H9 (cell line): ENCODE results near the gene CROCC. TPM values are rescaled to one million over a fixed set of nuclear protein-coding genes. Genes with fewer than 3 reads are reported as not detected.

Source experiments
- DNase-seq: peaks from one replicate; pipeline ENCODE4 v3.0.0-alpha.2; 2017
- H2AFZ ChIP-seq: one replicate; pipeline ENCODE4 v1.6.1; 2013; ENCODE audit warnings: mild to moderate bottlenecking, low read length, control low read depth, moderate library complexity
- H2AK5ac ChIP-seq: 2 replicates; pipeline ENCODE4 v1.6.1; 2013; ENCODE audit warnings: low read length, control low read depth, mixed read lengths; ENCODE audit not compliant: insufficient read length
- H2BK120ac ChIP-seq: one replicate; pipeline ENCODE4 v1.6.1; 2013; ENCODE audit warnings: low read depth, mild to moderate bottlenecking, low read length, control low read depth, inconsistent platforms; ENCODE audit not compliant: poor library complexity, severe bottlenecking
- H2BK12ac ChIP-seq: 2 replicates; pipeline ENCODE4 v1.6.1; 2013; ENCODE audit warnings: low read length, control low read depth, mixed read lengths, low read depth; ENCODE audit not compliant: insufficient read length
- H2BK15ac ChIP-seq: 2 replicates; pipeline ENCODE4 v1.6.1; 2013; ENCODE audit warnings: low read depth, low read length, control low read depth
- H2BK20ac ChIP-seq: one replicate; pipeline ENCODE4 v1.6.1; 2013; ENCODE audit warnings: low read depth, mild to moderate bottlenecking, low read length, control low read depth, inconsistent platforms; ENCODE audit not compliant: poor library complexity, severe bottlenecking
- H2BK5ac ChIP-seq: 2 replicates; pipeline ENCODE4 v1.6.1; 2013; ENCODE audit warnings: low read length, control low read depth, mixed read lengths; ENCODE audit not compliant: insufficient read length
- H3K14ac ChIP-seq: 2 replicates; pipeline ENCODE4 v1.6.1; 2013; ENCODE audit warnings: low read length, control low read depth; ENCODE audit not compliant: insufficient read depth
- H3K18ac ChIP-seq: 2 replicates; pipeline ENCODE4 v1.6.1; 2013; ENCODE audit warnings: low read depth, mild to moderate bottlenecking, mixed read lengths, low read length, control low read depth; ENCODE audit not compliant: insufficient read length
- H3K23ac ChIP-seq: 2 replicates; pipeline ENCODE4 v1.6.1; 2013; ENCODE audit warnings: low read length, control low read depth, mixed read lengths, low read depth; ENCODE audit not compliant: insufficient read length
- H3K23me2 ChIP-seq: 2 replicates; pipeline ENCODE4 v1.6.1; 2013; ENCODE audit warnings: low read depth, mild to moderate bottlenecking, mixed read lengths, low read length, control low read depth; ENCODE audit not compliant: insufficient read length, poor library complexity, severe bottlenecking
- H3K27ac ChIP-seq: 2 replicates; pipeline ENCODE4 v1.5.1; 2013; ENCODE audit warnings: low read length, control low read depth, mixed read lengths, low read depth; ENCODE audit not compliant: insufficient read length
- H3K27me3 ChIP-seq: 2 replicates; pipeline ENCODE4 v1.6.1; 2013; ENCODE audit warnings: low read length, control low read depth, inconsistent platforms; ENCODE audit not compliant: insufficient read depth
- H3K4ac ChIP-seq: 2 replicates; pipeline ENCODE4 v1.6.1; 2013; ENCODE audit warnings: low read depth, mild to moderate bottlenecking, control low read depth, inconsistent platforms, low read length, moderate library complexity
- H3K4me1 ChIP-seq: 2 replicates; pipeline ENCODE4 v1.6.1; 2013; ENCODE audit warnings: low read length, control low read depth, inconsistent platforms; ENCODE audit not compliant: insufficient read depth
- H3K4me2 ChIP-seq: 2 replicates; pipeline ENCODE4 v1.6.1; 2013; ENCODE audit warnings: low read length, control low read depth, mixed read lengths; ENCODE audit not compliant: insufficient read length, insufficient read depth
- H3K56ac ChIP-seq: 2 replicates; pipeline ENCODE4 v1.6.1; 2013; ENCODE audit warnings: low read depth, mild to moderate bottlenecking, mixed read lengths, low read length, control low read depth; ENCODE audit not compliant: insufficient read length
- H3K79me1 ChIP-seq: 2 replicates; pipeline ENCODE4 v1.6.1; 2013; ENCODE audit warnings: low read depth, mild to moderate bottlenecking, moderate library complexity, low read length, control low read depth, inconsistent platforms; ENCODE audit not compliant: insufficient read depth, poor library complexity, severe bottlenecking
- H3K79me2 ChIP-seq: 2 replicates; pipeline ENCODE4 v1.6.1; 2013; ENCODE audit warnings: low read length, control low read depth, inconsistent platforms; ENCODE audit not compliant: insufficient read depth
- H3K9ac ChIP-seq: 2 replicates; pipeline ENCODE4 v1.6.1; 2013; ENCODE audit warnings: low read length, control low read depth, mixed read lengths; ENCODE audit not compliant: insufficient read length; ENCODE audit errors: extremely low read depth
- H3K9me3 ChIP-seq: one replicate; pipeline ENCODE4 v1.6.1; 2013; ENCODE audit warnings: low read depth, low read length, inconsistent platforms; ENCODE audit not compliant: control insufficient read depth
- H3T11ph ChIP-seq: one replicate; pipeline ENCODE4 v1.6.1; 2013; ENCODE audit warnings: mild to moderate bottlenecking, low read length, control low read depth, inconsistent platforms
- H4K20me1 ChIP-seq: one replicate; pipeline ENCODE4 v1.6.1; 2013; ENCODE audit not compliant: control insufficient read depth, insufficient read length, insufficient read depth
- H4K5ac ChIP-seq: 2 replicates; pipeline ENCODE4 v1.6.1; 2013; ENCODE audit warnings: low read depth, mild to moderate bottlenecking, mixed read lengths, low read length, control low read depth; ENCODE audit not compliant: insufficient read length
- H4K8ac ChIP-seq: replicated peaks from 2 replicates; pipeline ENCODE4 v1.6.1; 2013; ENCODE audit warnings: low read length, control low read depth, mixed read lengths, low read depth; ENCODE audit not compliant: insufficient read length
- H4K91ac ChIP-seq: 2 replicates; pipeline ENCODE4 v1.6.1; 2013; ENCODE audit warnings: low read depth, mild to moderate bottlenecking, moderate library complexity, mixed read lengths, low read length, control low read depth; ENCODE audit not compliant: insufficient read length
- H3K27ac Mint-ChIP-seq, 3 experiments: 2 replicates in 2 of 3; 3 replicates in 1 of 3; pipeline ENCODE4 v1.8.0; 2020 to 2021; ENCODE audit warnings: mixed read lengths in 3 of 3, mild to moderate bottlenecking in 1 of 3, moderate library complexity in 1 of 3
- H3K27me3 Mint-ChIP-seq: 2 replicates; pipeline ENCODE4 v1.8.0; 2021; ENCODE audit warnings: low read depth, mild to moderate bottlenecking, moderate library complexity, mixed read lengths
- H3K36me3 Mint-ChIP-seq, 3 experiments: 2 replicates in 2 of 3; 3 replicates in 1 of 3; pipeline ENCODE4 v1.8.0; 2020 to 2021; ENCODE audit warnings: low read depth in 3 of 3, mixed read lengths in 3 of 3; ENCODE audit not compliant: insufficient read depth in 1 of 3
- H3K4me1 Mint-ChIP-seq, 2 experiments: 2 replicates each; pipeline ENCODE4 v1.8.0; 2020; ENCODE audit warnings: mixed read lengths in 2 of 2
- H3K4me3 Mint-ChIP-seq, 2 experiments: 2 replicates in 1 of 2; 3 replicates in 1 of 2; pipeline ENCODE4 v1.8.0; 2020 to 2021; ENCODE audit warnings: mild to moderate bottlenecking in 2 of 2, mixed read lengths in 2 of 2, moderate library complexity in 1 of 2
- H3K9me3 Mint-ChIP-seq, 2 experiments: 2 replicates in 1 of 2; 3 replicates in 1 of 2; pipeline ENCODE4 v1.8.0; 2020; ENCODE audit warnings: mild to moderate bottlenecking in 2 of 2, mixed read lengths in 2 of 2, moderate library complexity in 1 of 2
- WGBS: extraction: QIAGEN DNeasy Blood & Tissue Kit; methylation state at CpG from one replicate; pipeline ENCODE4 v1.1.7; 2013; ENCODE audit warnings: missing lambda C conversion rate, low lambda C conversion rate, mixed read lengths; ENCODE audit not compliant: insufficient read length; ENCODE audit errors: extremely low coverage; 5-methylcytosine and 5-hydroxymethylcytosine counted together
- total RNA-seq: library from RNA; stranded (reverse); gene quantifications from 2 replicates; pipeline ENCODE4 v1.2.1, GENCODE V29; 2021
- TF ChIP-seq, protein P1 (sequence below): fragments of 200-600 bp; sonication (generic); conservative IDR thresholded peaks from 3 replicates; pipeline ENCODE4 v1.8.0; 2021; ENCODE audit warnings: antibody characterized with exemption, mild to moderate bottlenecking

CROCC gene
- total RNA-seq, 1 experiment from 2014 or later: 40.7 TPM

DNA sequence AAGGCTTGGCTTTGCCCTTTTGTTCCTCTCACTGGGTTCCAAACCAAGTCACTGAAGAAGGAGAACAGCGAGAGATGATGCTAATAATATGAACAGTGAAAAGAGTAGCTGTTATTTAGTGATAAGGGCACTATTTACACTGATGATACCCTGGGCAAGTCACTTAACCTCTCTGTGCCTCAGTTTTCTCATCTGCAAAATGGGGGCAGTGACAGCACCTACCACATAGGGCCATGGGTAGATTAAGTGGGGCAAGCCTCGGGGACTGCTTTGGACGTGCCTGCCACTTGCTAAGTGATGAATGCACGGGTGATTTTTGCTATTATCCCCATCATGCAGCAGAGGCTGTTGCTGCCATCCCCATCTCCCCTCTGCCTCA lies 80.8 kb downstream of the CROCC start:
- Histone ChIP-seq H2AFZ (no peak overlapping the region), H4K20me1 (no peaks in the 10 kb centered on the region), H3K18ac (no peak overlapping the region), H3K4me2 (no peak overlapping the region), H2BK12ac (no peak overlapping the region), H4K8ac (no peak overlapping the region), H3K9ac (no peak overlapping the region), H3K56ac (no peak overlapping the region), H2BK120ac (no peak overlapping the region), H4K5ac (no peak overlapping the region), H2BK15ac (no peak overlapping the region), H3K79me1 (no peaks in the 10 kb centered on the region), H2BK20ac (no peak overlapping the region), H2BK5ac (no peak overlapping the region), H3K27ac (no peak overlapping the region), H3K14ac (no peak overlapping the region), H3K23me2 (no peaks in the 10 kb centered on the region), H3K79me2 (no peaks in the 10 kb centered on the region), H2AK5ac (no peak overlapping the region), H3K4ac (no peak overlapping the region), H4K91ac (no peak overlapping the region), H3K4me1 (no peaks in the 10 kb centered on the region), H3K9me3 (no peaks in the 10 kb centered on the region), H3K27me3 (no peaks in the 10 kb centered on the region), H3T11ph (no peak overlapping the region), H3K23ac (no peak overlapping the region)
- Mint-ChIP-seq H3K27me3 (no peaks in the 10 kb centered on the region), H3K9me3 (no peaks in the 10 kb centered on the region), H3K4me1 (peaks cover 6 to 9% of the 10 kb centered on the region in 2 experiments), H3K27ac (no peak overlapping the region; a peak in 1 of 7 replicates), H3K36me3 (peaks cover 12 to 56% (median 41%) of the 10 kb centered on the region in 3 experiments), H3K4me3 (no peak overlapping the region)
- WGBS: no CpG with 5 or more reads among the region's 4 CpGs
- no peak for DNase-seq
- TF ChIP-seq, protein P1, sequence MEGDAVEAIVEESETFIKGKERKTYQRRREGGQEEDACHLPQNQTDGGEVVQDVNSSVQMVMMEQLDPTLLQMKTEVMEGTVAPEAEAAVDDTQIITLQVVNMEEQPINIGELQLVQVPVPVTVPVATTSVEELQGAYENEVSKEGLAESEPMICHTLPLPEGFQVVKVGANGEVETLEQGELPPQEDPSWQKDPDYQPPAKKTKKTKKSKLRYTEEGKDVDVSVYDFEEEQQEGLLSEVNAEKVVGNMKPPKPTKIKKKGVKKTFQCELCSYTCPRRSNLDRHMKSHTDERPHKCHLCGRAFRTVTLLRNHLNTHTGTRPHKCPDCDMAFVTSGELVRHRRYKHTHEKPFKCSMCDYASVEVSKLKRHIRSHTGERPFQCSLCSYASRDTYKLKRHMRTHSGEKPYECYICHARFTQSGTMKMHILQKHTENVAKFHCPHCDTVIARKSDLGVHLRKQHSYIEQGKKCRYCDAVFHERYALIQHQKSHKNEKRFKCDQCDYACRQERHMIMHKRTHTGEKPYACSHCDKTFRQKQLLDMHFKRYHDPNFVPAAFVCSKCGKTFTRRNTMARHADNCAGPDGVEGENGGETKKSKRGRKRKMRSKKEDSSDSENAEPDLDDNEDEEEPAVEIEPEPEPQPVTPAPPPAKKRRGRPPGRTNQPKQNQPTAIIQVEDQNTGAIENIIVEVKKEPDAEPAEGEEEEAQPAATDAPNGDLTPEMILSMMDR: no peak
